Peyer's patch (tissue), 4 donors: ENCODE data around the gene CDHR5. TPM values are rescaled to one million over a fixed set of nuclear protein-coding genes. Genes with fewer than 3 reads are reported as not detected.
"Not testable (repeated sequence)": the region's sequence is repeated elsewhere in the genome, so short reads cannot be mapped to it uniquely, and the experiment has no call there.

ENCODE experiments used
- DNase-seq, 3 donors: peaks; one replicate each; pipeline ENCODE4 v3.0.0-alpha.2; 2017 to 2019
- H3K27ac ChIP-seq, 4 donors: fragments of 200-600 bp; sonication (generic); one replicate each; pipeline ENCODE4 v1.5.1; 2016 to 2019
- H3K27me3 ChIP-seq, 2 donors: fragments of 200-600 bp; sonication (generic); one replicate each; pipeline ENCODE4 v1.5.1; 2019
- H3K36me3 ChIP-seq, 3 donors: fragments of 200-600 bp; sonication (generic); one replicate each; pipeline ENCODE4 v1.5.1; 2016 to 2019
- H3K4me1 ChIP-seq, 4 donors: fragments of 200-600 bp; sonication (generic); one replicate each; pipeline ENCODE4 v1.5.1; 2016 to 2019
- H3K4me3 ChIP-seq, 4 donors: fragments of 200-600 bp; sonication (generic); 1 replicate in 3 of 4; 2 replicates in 1 of 4; pipeline ENCODE4 v1.5.1; 2016 to 2019; ENCODE audit warnings: mild to moderate bottlenecking in 1 of 4
- H3K9me3 ChIP-seq, 4 donors: fragments of 200-600 bp; sonication (generic); one replicate each; pipeline ENCODE4 v1.5.1; 2016 to 2019; ENCODE audit warnings: mild to moderate bottlenecking in 1 of 4
- POLR2A ChIP-seq, 2 donors: fragments of 450-650 bp; IDR thresholded peaks; one replicate each; pipeline ENCODE4 v1.5.1; 2017; ENCODE audit warnings: antibody characterized with exemption in 2 of 2, mild to moderate bottlenecking in 2 of 2, moderate library complexity in 2 of 2
- total RNA-seq, 4 donors: library from RNA; depleted of rRNA; stranded (reverse); fragments of >200 nt; gene quantifications; one replicate each; pipeline ENCODE4 v1.1.0, GENCODE V29; 2016
- TF ChIP-seq, protein P1 (sequence below), 6 experiments: fragments of 450-650 bp in 4 of 6; fragments of 200-600 bp in 2 of 6; sonication (generic) in 1 of 6; IDR thresholded peaks; one replicate each; pipeline ENCODE4 v1.5.1; 2017 to 2019; ENCODE audit warnings: antibody characterized with exemption in 6 of 6, mild to moderate bottlenecking in 3 of 6, moderate library complexity in 1 of 6

Gene CDHR5
- total RNA-seq, 4 donors from 2014 or later, result 77.6 to 1,696 (median 1,274) TPM

DNA sequence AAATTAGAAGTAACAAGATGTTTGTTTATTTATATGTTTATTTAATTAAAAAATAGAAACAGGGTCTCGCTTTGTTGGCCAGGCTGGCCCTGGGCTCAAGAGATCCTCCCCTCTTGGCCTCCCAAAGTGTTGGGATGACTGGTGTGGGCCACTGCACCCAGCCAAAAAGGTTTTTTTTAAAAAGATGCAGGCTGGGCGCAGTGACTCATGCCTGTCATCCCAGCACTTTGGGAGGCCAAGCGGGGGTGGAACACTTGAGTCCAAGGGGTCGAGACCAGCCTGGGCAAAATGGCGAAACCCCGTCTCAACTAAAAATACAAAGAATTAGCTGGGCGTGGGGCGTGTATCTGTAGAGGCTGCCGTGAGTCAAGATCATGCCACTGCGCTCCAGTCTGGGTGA, 25.7 kb upstream of the CDHR5 start:
- TF ChIP-seq, protein P1, sequence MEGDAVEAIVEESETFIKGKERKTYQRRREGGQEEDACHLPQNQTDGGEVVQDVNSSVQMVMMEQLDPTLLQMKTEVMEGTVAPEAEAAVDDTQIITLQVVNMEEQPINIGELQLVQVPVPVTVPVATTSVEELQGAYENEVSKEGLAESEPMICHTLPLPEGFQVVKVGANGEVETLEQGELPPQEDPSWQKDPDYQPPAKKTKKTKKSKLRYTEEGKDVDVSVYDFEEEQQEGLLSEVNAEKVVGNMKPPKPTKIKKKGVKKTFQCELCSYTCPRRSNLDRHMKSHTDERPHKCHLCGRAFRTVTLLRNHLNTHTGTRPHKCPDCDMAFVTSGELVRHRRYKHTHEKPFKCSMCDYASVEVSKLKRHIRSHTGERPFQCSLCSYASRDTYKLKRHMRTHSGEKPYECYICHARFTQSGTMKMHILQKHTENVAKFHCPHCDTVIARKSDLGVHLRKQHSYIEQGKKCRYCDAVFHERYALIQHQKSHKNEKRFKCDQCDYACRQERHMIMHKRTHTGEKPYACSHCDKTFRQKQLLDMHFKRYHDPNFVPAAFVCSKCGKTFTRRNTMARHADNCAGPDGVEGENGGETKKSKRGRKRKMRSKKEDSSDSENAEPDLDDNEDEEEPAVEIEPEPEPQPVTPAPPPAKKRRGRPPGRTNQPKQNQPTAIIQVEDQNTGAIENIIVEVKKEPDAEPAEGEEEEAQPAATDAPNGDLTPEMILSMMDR (IDR thresholded peaks at IDR 0.05), result no peak
- TF ChIP-seq POLR2A (IDR thresholded peaks at IDR 0.05), result no peak
- no peaks in the 10 kb centered on the region for H3K9me3 ChIP-seq
- H3K27ac ChIP-seq, result no peak overlapping the region
- peaks cover 0 to 21% (median 0%) of the 10 kb centered on the region in 3 donors for H3K36me3 ChIP-seq
- peaks cover 0 to 15% (median 0%) of the 10 kb centered on the region in 4 donors for H3K4me1 ChIP-seq
- H3K27me3 ChIP-seq, result no peaks in the 10 kb centered on the region
- no peak for DNase-seq
- H3K4me3 ChIP-seq, result no peak overlapping the region

DNA sequence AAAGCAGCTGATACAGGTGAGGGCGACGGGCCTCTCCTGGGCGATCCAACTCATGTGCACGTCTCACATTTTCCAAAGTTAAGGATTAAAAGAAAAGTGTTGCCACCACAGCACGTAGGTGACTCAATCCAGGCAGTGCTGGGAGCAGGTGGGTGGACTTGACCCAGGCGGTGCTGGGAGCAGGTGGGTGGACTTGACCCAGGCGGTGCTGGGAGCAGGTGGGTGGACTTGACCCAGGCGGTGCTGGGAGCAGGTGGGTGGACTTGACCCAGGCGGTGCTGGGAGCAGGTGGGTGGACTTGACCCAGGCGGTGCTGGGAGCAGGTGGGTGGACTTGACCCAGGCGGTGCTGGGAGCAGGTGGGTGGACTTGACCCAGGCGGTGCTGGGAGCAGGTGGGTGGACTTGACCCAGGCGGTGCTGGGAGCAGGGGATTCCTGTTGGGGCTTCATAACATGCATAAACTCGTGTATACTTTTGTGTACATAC, 23.0 kb upstream of the CDHR5 start:
- H3K36me3 ChIP-seq, result peaks cover 0 to 29% (median 0%) of the 10 kb centered on the region in 3 donors
- not testable (repeated sequence) for H3K27me3 ChIP-seq, H3K4me3 ChIP-seq, H3K4me1 ChIP-seq, DNase-seq, H3K27ac ChIP-seq, H3K9me3 ChIP-seq

DNA sequence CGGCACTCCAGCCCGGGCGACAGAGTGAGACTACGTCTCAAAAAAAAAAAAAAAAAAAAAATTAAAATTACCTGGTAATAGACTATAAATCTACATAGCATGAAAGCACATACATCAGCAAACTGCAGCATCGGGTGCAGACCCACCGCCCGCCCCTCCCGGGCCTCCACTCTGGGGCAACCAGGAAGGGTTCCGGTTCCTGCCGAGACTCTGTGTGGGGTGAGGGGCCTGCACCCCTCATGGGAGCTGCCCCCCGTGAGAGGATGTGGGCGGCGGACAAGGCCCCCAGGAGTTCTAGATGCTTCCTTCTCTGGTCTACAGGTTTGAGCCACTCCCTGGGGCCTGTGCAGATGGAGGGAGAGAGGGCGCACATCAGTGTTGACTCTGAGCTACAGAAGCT, 21.5 kb upstream of the CDHR5 start:
- Histone ChIP-seq H3K36me3 (peaks cover 0 to 19% (median 0%) of the 10 kb centered on the region in 3 donors), H3K4me3 (no peak overlapping the region), H3K27ac (no peak overlapping the region), H3K27me3 (no peaks in the 10 kb centered on the region), H3K4me1 (no peaks in the 10 kb centered on the region), H3K9me3 (no peaks in the 10 kb centered on the region)
- TF ChIP-seq POLR2A (IDR thresholded peaks at IDR 0.05), result no peak
- TF ChIP-seq, protein P1 (IDR thresholded peaks at IDR 0.05), result no peak
- no peak for DNase-seq

DNA sequence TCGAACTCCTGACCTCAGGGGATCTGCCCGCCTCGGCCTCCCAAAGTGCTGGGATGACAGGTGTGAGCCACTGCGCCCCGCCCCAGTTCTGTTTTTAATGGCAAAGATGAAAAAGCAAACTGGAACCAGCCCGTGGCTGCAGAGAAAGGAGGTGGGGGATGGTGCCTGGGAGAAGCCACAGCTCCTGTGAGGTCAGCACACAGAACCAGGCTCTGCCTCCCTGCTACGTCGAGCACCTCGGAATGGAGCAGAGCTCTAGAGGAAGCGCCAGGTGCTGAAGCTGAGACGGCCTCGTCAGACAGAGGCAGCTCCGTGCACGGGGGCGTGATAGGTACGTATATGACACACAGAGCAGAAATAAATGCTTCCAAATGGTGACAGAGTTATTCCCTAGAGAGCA, 20.8 kb upstream of the CDHR5 start:
- no peaks in the 10 kb centered on the region for H3K27me3 ChIP-seq
- no peak overlapping the region for H3K4me3 ChIP-seq
- H3K27ac ChIP-seq, result no peak overlapping the region
- peaks cover 0 to 4% (median 0%) of the 10 kb centered on the region in 4 donors for H3K4me1 ChIP-seq
- TF ChIP-seq, protein P1 (IDR thresholded peaks at IDR 0.05), result no peak
- TF ChIP-seq POLR2A (IDR thresholded peaks at IDR 0.05), result no peak
- H3K9me3 ChIP-seq, result no peaks in the 10 kb centered on the region
- no peak for DNase-seq
- H3K36me3 ChIP-seq, result peaks cover 0 to 13% (median 0%) of the 10 kb centered on the region in 3 donors

DNA sequence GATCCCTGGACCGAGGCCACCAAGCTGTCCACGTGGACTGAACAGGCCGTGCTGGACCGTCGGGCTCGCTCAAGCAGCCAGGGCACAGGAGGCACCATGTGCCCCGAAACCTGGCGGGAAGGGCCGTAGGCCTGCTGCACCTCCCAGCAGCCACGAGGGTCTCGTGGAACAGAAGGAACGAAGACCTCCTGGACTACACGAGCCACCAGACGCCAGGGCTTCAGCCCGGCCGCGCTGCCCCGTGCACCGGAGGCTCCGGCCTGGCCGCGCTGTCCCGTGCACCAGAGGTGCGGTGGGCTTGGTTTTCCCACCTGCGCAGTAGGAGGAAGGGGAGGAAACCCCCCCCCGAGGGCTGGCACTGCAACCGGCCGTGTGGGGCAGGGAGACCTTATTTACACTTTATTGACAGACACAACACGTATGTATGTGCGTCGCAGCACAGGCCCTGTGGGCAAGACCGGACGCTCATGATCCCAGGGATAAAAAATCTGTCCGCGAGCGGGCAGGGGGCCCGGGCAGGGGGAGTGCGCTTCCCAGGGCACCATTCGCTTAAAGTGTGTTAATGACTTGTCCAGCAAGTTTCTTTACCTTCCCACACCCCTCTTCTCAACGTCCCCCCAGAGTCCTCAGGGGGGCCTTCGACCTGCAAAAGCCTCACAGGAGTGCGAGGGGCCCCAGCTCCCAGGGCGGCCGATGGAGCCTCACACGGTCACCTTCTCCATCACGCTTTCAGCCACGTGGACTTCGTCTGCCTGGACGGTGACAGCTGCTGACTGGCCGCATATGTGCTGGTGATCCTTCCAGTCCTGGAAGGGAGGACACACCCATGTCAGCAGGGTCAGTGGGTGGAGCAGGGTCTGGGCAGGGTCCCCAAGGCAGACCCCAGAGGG, 19.3 kb upstream of the CDHR5 start:
- H3K36me3 ChIP-seq, result peaks cover 0 to 13% (median 0%) of the 10 kb centered on the region in 3 donors
- H3K27ac ChIP-seq, result no peak overlapping the region
- peaks cover 0 to 11% (median 0%) of the 10 kb centered on the region in 4 donors for H3K4me1 ChIP-seq
- H3K4me3 ChIP-seq, result no peak overlapping the region
- no peak for DNase-seq
- H3K9me3 ChIP-seq, result no peaks in the 10 kb centered on the region
- no peak for TF ChIP-seq POLR2A (IDR thresholded peaks at IDR 0.05)
- TF ChIP-seq, protein P1 (IDR thresholded peaks at IDR 0.05), result no peak
- no peaks in the 10 kb centered on the region for H3K27me3 ChIP-seq

DNA sequence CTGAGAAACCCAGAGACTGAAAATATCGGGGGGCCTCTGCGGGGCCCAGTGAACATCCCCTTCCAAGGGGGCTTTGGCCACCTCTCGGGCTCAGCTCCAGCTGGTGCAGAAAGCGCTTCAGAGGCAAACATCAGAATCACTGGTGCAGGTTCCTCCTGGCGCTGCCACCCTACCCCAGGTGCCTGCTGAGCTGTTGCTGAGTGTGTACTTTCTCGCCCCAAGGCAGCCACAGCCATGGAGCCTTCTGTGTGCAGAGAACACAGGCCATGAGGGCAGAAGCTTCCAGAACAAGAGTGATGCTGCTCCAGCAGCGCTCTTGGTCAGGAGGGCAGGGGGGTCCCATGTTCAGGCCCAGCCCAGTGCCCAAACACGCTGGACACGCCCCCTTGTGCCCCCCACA, 18.6 kb upstream of the CDHR5 start:
- no peak for TF ChIP-seq POLR2A (IDR thresholded peaks at IDR 0.05)
- TF ChIP-seq, protein P1 (IDR thresholded peaks at IDR 0.05), result no peak
- H3K4me1 ChIP-seq, result peaks cover 0 to 11% (median 0%) of the 10 kb centered on the region in 4 donors
- DNase-seq, result no peak
- no peaks in the 10 kb centered on the region for H3K27me3 ChIP-seq
- no peaks in the 10 kb centered on the region for H3K9me3 ChIP-seq
- peaks cover 0 to 13% (median 0%) of the 10 kb centered on the region in 3 donors for H3K36me3 ChIP-seq
- no peak overlapping the region for H3K4me3 ChIP-seq
- no peak overlapping the region for H3K27ac ChIP-seq
